HG03025 (cell line): ENCODE measurements around the gene MEGF9.

Experiments
- ATAC-seq: cut with Tn5 transposase; IDR thresholded peaks from one replicate; pipeline ENCODE4 v1.9.1; 2021; ENCODE audit warnings: mild to moderate bottlenecking, moderate library complexity; ENCODE audit not compliant: unreplicated experiment, low FRiP score

Gene MEGF9

GRCh38 chr9:120587328-120587727, 126.9 kb downstream of the MEGF9 start:
- no peak for ATAC-seq

- no peak for ATAC-seq
These were observed 130.3 kb downstream of the MEGF9 start for GRCh38 chr9:120583958-120584369.

GRCh38 chr9:120580051-120580896, 134.0 kb downstream of the MEGF9 start, which contains the start of gene CDK5RAP2:
TSS of gene CDK5RAP2 (minus strand) at chr9:120580167. CDS start at chr9:120579978, 189 bp downstream.
- peak; percentile 97 for ATAC-seq

- ATAC-seq, result peak; percentile 3
These were observed 134.9 kb downstream of the MEGF9 start for GRCh38 chr9:120579139-120580050.

GRCh38 chr9:120574473-120574872, 139.8 kb downstream of the MEGF9 start:
- ATAC-seq, result no peak

GRCh38 chr9:120572472-120572871, 141.8 kb downstream of the MEGF9 start:
- no peak for ATAC-seq

- no peak for ATAC-seq
These were observed 142.6 kb downstream of the MEGF9 start for GRCh38 chr9:120571443-120572257.

- no peak for ATAC-seq
These were observed 144.0 kb downstream of the MEGF9 start for GRCh38 chr9:120570296-120570695.

- no peak for ATAC-seq
These were observed 144.7 kb downstream of the MEGF9 start for GRCh38 chr9:120569556-120569955.

- no peak for ATAC-seq
These were observed 145.5 kb downstream of the MEGF9 start for GRCh38 chr9:120568816-120569215.

- ATAC-seq, result no peak
These were observed 146.4 kb downstream of the MEGF9 start for GRCh38 chr9:120567874-120568273.

GRCh38 chr9:120567081-120567480, 147.2 kb downstream of the MEGF9 start:
- ATAC-seq, result no peak

GRCh38 chr9:120564589-120564988, 149.7 kb downstream of the MEGF9 start:
- ATAC-seq, result no peak

- no peak for ATAC-seq
These were observed 151.3 kb downstream of the MEGF9 start for GRCh38 chr9:120562861-120563443.

- no peak for ATAC-seq
These were observed 152.6 kb downstream of the MEGF9 start for GRCh38 chr9:120561709-120562108.

GRCh38 chr9:120559546-120559945, 154.7 kb downstream of the MEGF9 start:
- ATAC-seq, result no peak

- no peak for ATAC-seq
These were observed 155.8 kb downstream of the MEGF9 start for GRCh38 chr9:120558454-120558853.

GRCh38 chr9:120557205-120557604, 157.1 kb downstream of the MEGF9 start:
- ATAC-seq, result no peak

- ATAC-seq, result no peak
These were observed 157.5 kb downstream of the MEGF9 start for GRCh38 chr9:120556775-120557174.

- ATAC-seq, result no peak
These were observed 158.4 kb downstream of the MEGF9 start for GRCh38 chr9:120555839-120556238.
